Neural crest cell (in vitro differentiated cells): ENCODE measurements around the gene NUCB2. TPM values are rescaled to one million over a fixed set of nuclear protein-coding genes. Genes with fewer than 3 reads are reported as not detected.

Experiments
- DNase-seq: peaks from one replicate; pipeline ENCODE4 v3.0.0; 2021; ENCODE audit warnings: low read depth, mixed read lengths, low spot score
- H3K27ac Mint-ChIP-seq: one replicate; pipeline ENCODE4 v1.8.0; 2021; ENCODE audit warnings: mild to moderate bottlenecking, mixed read lengths; ENCODE audit not compliant: unreplicated experiment
- H3K27me3 Mint-ChIP-seq: 2 replicates; pipeline ENCODE4 v1.8.0; 2021; ENCODE audit warnings: low read depth, mild to moderate bottlenecking, mixed read lengths
- H3K36me3 Mint-ChIP-seq: 2 replicates; pipeline ENCODE4 v1.8.0; 2021; ENCODE audit warnings: low read depth, mild to moderate bottlenecking, mixed read lengths
- H3K4me1 Mint-ChIP-seq: 2 replicates; pipeline ENCODE4 v1.8.0; 2021; ENCODE audit warnings: mixed read lengths
- H3K4me3 Mint-ChIP-seq: one replicate; pipeline ENCODE4 v1.8.0; 2021; ENCODE audit warnings: mild to moderate bottlenecking, mixed read lengths
- H3K9me3 Mint-ChIP-seq: 2 replicates; pipeline ENCODE4 v1.8.0; 2021; ENCODE audit warnings: mixed read lengths
- CTCF ChIP-seq: fragments of 200-600 bp; sonication (generic); conservative IDR thresholded peaks from 2 replicates; pipeline ENCODE4 v1.5.0; 2021; ENCODE audit warnings: antibody characterized with exemption, mild to moderate bottlenecking
- total RNA-seq: library from RNA; stranded (reverse); gene quantifications from 2 replicates; pipeline ENCODE4 v1.2.1, GENCODE V29; 2021

The NUCB2 gene
- total RNA-seq, 1 donor from 2014 or later = 59.3 TPM

DNA sequence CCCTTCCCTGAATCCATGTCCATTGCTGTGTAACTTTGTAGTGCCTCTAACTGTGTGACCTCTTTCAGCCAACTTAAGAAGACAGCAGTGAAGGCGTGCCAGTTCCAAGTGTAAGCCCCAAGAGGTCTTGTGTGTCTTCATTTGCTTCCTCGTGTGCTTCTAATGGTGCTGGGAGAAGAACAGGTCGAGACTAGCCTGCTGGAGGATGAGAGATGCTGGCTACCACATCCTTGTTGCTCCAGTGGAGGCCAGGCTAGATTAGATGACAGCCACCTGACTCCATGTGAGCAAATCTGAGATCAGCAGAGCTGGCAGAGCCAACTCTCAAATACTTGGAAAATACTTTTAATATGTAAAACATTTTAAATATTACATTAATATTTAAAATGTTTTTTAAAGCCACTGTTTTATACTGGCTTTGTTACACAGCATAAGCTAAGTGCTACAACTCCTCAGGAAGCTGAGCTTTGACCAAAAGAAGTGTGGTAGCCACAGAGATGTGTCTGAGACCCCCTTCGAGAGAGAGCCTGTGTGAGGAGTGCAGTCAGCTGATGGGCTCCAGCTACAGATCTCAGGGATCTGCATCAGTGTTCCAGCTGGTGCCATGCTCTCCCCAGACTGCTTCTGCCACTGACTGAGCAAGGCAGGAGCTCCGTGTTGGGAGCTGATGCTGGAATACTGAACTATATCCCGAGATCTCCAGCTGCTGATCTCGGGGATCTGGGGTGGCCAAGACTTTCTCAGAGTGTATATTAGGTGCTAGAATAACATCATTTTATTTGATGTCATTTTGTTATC is 103.0 kb downstream of the NUCB2 start:
- Mint-ChIP-seq H3K9me3 (peaks cover 3% of the 10 kb centered on the region), H3K36me3 (peaks cover 35% of the 10 kb centered on the region), H3K4me3 (no peak overlapping the region), H3K27me3 (no peaks in the 10 kb centered on the region), H3K4me1 (no peaks in the 10 kb centered on the region), H3K27ac (no peak overlapping the region)
- no peak for TF ChIP-seq CTCF
- no peak for DNase-seq

GRCh38 chr11:17381156-17381555 is 104.6 kb downstream of the NUCB2 start:
- Mint-ChIP-seq H3K4me1 (no peaks in the 10 kb centered on the region), H3K9me3 (peaks cover 3% of the 10 kb centered on the region), H3K27ac (no peak overlapping the region), H3K4me3 (no peak overlapping the region), H3K36me3 (peaks cover 28% of the 10 kb centered on the region), H3K27me3 (no peaks in the 10 kb centered on the region)
- TF ChIP-seq CTCF = no peak
- no peak for DNase-seq

Other genes starting within 250 kb of the NUCB2 start
- gene RPS13, start 199.1 kb upstream of the NUCB2 start, total RNA-seq = 1,131 and 1,196 TPM in 2 replicates
- 76.8 and 80.2 TPM in 2 replicates for gene PIK3C2A, start 68.8 kb upstream of the NUCB2 start, total RNA-seq
- gene NCR3LG1, start 75.1 kb downstream of the NUCB2 start, total RNA-seq = 18.8 and 20.9 TPM in 2 replicates
- 2.3 TPM in 2 replicates for gene KCNJ11, start 111.9 kb downstream of the NUCB2 start, total RNA-seq
- gene ABCC8, start 200.1 kb downstream of the NUCB2 start, total RNA-seq = 4.6 and 6.1 TPM in 2 replicates